PC-9 (cell line): ENCODE results near the gene GRK4. TPM values are rescaled to one million over a fixed set of nuclear protein-coding genes. Genes with fewer than 3 reads are reported as not detected.

ENCODE experiments used
- BruUV-seq: library from RNA; stranded (reverse); fragments of 400-500 nt; replicated peaks from 2 replicates; lab custom pipeline; 2021; lab: Mats Ljungman, UMichigan
- CTCF ChIA-PET: fragments of 300-600 bp; sonication (Branson Sonifier 250); formaldehyde crosslinking; loops from one replicate; lab custom pipeline; 2022; ENCODE audit warnings: antibody characterized with exemption; lab: Charles Lee
- POLR2A ChIA-PET: fragments of 300-600 bp; sonication (Branson Sonifier 250); formaldehyde crosslinking; loops from one replicate; lab custom pipeline; 2022; ENCODE audit warnings: antibody characterized with exemption; ENCODE audit not compliant: unreplicated experiment; lab: Charles Lee
- DNase-seq, 2 experiments: peaks; one replicate each; pipeline versions ENCODE4 v3.0.0 to v3.0.0-alpha.2; 2015 to 2022; ENCODE audit warnings: mixed read lengths in 1 of 2
- H2AFZ ChIP-seq: fragments of 200-600 bp; sonication (generic); 2 replicates; pipeline ENCODE4 v1.8.1; 2017; ENCODE audit warnings: antibody characterized with exemption
- H3F3A ChIP-seq: fragments of 200-600 bp; sonication (generic); 2 replicates; pipeline ENCODE4 v1.8.1; 2017; ENCODE audit warnings: antibody characterized with exemption, mild to moderate bottlenecking, low read depth; ENCODE audit not compliant: insufficient read depth
- H3K27ac ChIP-seq: fragments of 200-600 bp; sonication (generic); 2 replicates; pipeline ENCODE4 v1.6.1; 2016; ENCODE audit warnings: mixed run types
- H3K27me3 ChIP-seq: fragments of 200-600 bp; sonication (generic); 2 replicates; pipeline ENCODE4 v1.6.1; 2016; ENCODE audit warnings: low read depth, mixed run types; ENCODE audit not compliant: insufficient read depth
- H3K36me3 ChIP-seq: fragments of 200-600 bp; sonication (generic); 2 replicates; pipeline ENCODE4 v1.6.1; 2016; ENCODE audit warnings: low read depth, mixed run types
- H3K4me1 ChIP-seq: fragments of 200-600 bp; sonication (generic); replicated peaks from 2 replicates; pipeline ENCODE4 v1.6.1; 2016; ENCODE audit warnings: mixed run types; ENCODE audit not compliant: insufficient read depth
- H3K4me2 ChIP-seq: fragments of 200-600 bp; sonication (generic); 2 replicates; pipeline ENCODE4 v1.6.1; 2017; ENCODE audit warnings: mixed run types
- H3K4me3 ChIP-seq: fragments of 200-600 bp; sonication (generic); 2 replicates; pipeline ENCODE4 v1.6.1; 2016; ENCODE audit warnings: mixed run types
- H3K79me2 ChIP-seq: fragments of 200-600 bp; sonication (generic); 2 replicates; pipeline ENCODE4 v1.6.1; 2017; ENCODE audit warnings: low read depth, mixed run types
- H3K9me2 ChIP-seq: fragments of 200-600 bp; sonication (generic); 2 replicates; pipeline ENCODE4 v1.8.1; 2017; ENCODE audit warnings: mild to moderate bottlenecking; ENCODE audit not compliant: insufficient read depth
- H3K9me3 ChIP-seq: fragments of 200-600 bp; sonication (generic); 2 replicates; pipeline ENCODE4 v1.8.1; 2016; ENCODE audit warnings: low read depth; ENCODE audit not compliant: insufficient read depth
- H4K20me1 ChIP-seq: fragments of 200-600 bp; sonication (generic); 2 replicates; pipeline ENCODE4 v1.8.1; 2017; ENCODE audit not compliant: insufficient read depth
- CTCF ChIP-seq: fragments of 200-600 bp; sonication (generic); conservative IDR thresholded peaks from 2 replicates; pipeline ENCODE4 v1.6.1; 2017; ENCODE audit warnings: mixed run types, antibody characterized with exemption, mild to moderate bottlenecking, moderate library complexity
- EZH2 ChIP-seq: fragments of 200-600 bp; sonication (generic); IDR thresholded peaks from 2 replicates; pipeline ENCODE4 v1.8.0; 2017; ENCODE audit warnings: antibody characterized with exemption, low read depth
- intact Hi-C: fragments of 100-400 bp; cut with micrococcal nuclease; formaldehyde crosslinking; loops from one replicate; pipeline ENCODE4 v1.10.0; 2022; ENCODE audit not compliant: unreplicated experiment
- total RNA-seq: library from RNA; stranded (reverse); gene quantifications from 2 replicates; pipeline ENCODE4 v1.2.3, GENCODE V29; 2021

GRK4 gene
- total RNA-seq, 1 experiment from 2014 or later: 3.1 TPM

GRCh38 chr4:3085948-3086670, 122.7 kb downstream of the GRK4 start:
- Histone ChIP-seq H3K4me2 (no peak overlapping the region), H3K27me3 (no peaks in the 10 kb centered on the region), H3K9me2 (no peaks in the 10 kb centered on the region), H3F3A (no peaks in the 10 kb centered on the region), H3K79me2 (peaks cover 25% of the 10 kb centered on the region), H3K4me3 (no peak overlapping the region), H3K4me1 (0 out of 2 replicates have a peak, but pooled peaks cover 9% of the 10 kb centered on the region), H4K20me1 (peaks cover 6% of the 10 kb centered on the region; the same call in 1 of the 2 replicates), H2AFZ (no peak overlapping the region), H3K27ac (no peak overlapping the region), H3K9me3 (no peaks in the 10 kb centered on the region), H3K36me3 (no peaks in the 10 kb centered on the region)
- ChIA-PET POLR2A (no interaction called here), CTCF (no interaction called here)
- no peak for DNase-seq
- TF ChIP-seq EZH2 (no peak), CTCF (no peak)
- no TSS peak for BruUV-seq
- intact Hi-C loops: loop anchor here (1.0 kb wide), 1 partner anchor 12 kb away; the partner anchor contains the start of genes HTT and HTT-AS

GRCh38 chr4:3087115-3087797, 123.9 kb downstream of the GRK4 start:
- Histone ChIP-seq H3K4me3 (no peak overlapping the region), H4K20me1 (peaks cover 6% of the 10 kb centered on the region; the same call in 1 of the 2 replicates), H3K36me3 (no peaks in the 10 kb centered on the region), H3K27ac (no peak overlapping the region), H3K9me2 (no peaks in the 10 kb centered on the region), H3K4me2 (no peak overlapping the region), H3F3A (no peaks in the 10 kb centered on the region), H3K4me1 (0 out of 2 replicates have a peak, but pooled peaks cover 9% of the 10 kb centered on the region), H3K79me2 (peaks cover 17% of the 10 kb centered on the region), H3K27me3 (no peaks in the 10 kb centered on the region), H3K9me3 (no peaks in the 10 kb centered on the region), H2AFZ (no peak overlapping the region)
- no peak for TF ChIP-seq CTCF
- DNase-seq: no peak
- BruUV-seq: no TSS peak
- POLR2A ChIA-PET: no interaction called here
- CTCF ChIA-PET: no interaction called here
- intact Hi-C loops: no loop called here

Other genes starting within 250 kb of the GRK4 start
- gene TNIP2, start 207.2 kb upstream of the GRK4 start, total RNA-seq: 37.1 and 44.8 TPM in 2 replicates
- gene SH3BP2, start 170.5 kb upstream of the GRK4 start, total RNA-seq: 40.4 and 54.0 TPM in 2 replicates
- 178 and 181 TPM in 2 replicates for gene ADD1, start 119.7 kb upstream of the GRK4 start, total RNA-seq
- gene NOP14, start 165 bp upstream of the GRK4 start, total RNA-seq: 30.9 and 33.6 TPM in 2 replicates
- not detected in 2 replicates for gene HTT-AS, start 111.0 kb downstream of the GRK4 start, total RNA-seq
- 69.0 and 81.7 TPM in 2 replicates for gene HTT, start 111.1 kb downstream of the GRK4 start, total RNA-seq